IPS DF 6.9 (cell line): ENCODE results near the gene DHRS3.

Experiments
- DNase-seq: peaks from one replicate; pipeline ENCODE4 v3.0.0-alpha.2; 2013; ENCODE audit warnings: low read depth, low spot score
- H3K27ac ChIP-seq: one replicate; pipeline ENCODE4 v1.5.1; 2013; ENCODE audit warnings: low read length, control low read depth
- H3K27me3 ChIP-seq: 2 replicates; pipeline ENCODE4 v1.6.1; 2013; ENCODE audit warnings: mild to moderate bottlenecking, low read length; ENCODE audit not compliant: control insufficient read depth, insufficient read depth
- H3K36me3 ChIP-seq: 2 replicates; pipeline ENCODE4 v1.6.1; 2013; ENCODE audit warnings: low read length; ENCODE audit not compliant: control insufficient read depth, insufficient read depth
- H3K4me1 ChIP-seq: 2 replicates; pipeline ENCODE4 v1.6.1; 2013; ENCODE audit warnings: low read length; ENCODE audit not compliant: control insufficient read depth, insufficient read depth
- H3K4me3 ChIP-seq: 2 replicates; pipeline ENCODE4 v1.5.1; 2013; ENCODE audit warnings: mild to moderate bottlenecking, low read length
- H3K9me3 ChIP-seq: 2 replicates; pipeline ENCODE4 v1.6.1; 2013; ENCODE audit warnings: low read length, inconsistent platforms; ENCODE audit not compliant: control insufficient read depth, insufficient read depth
- WGBS: extraction: QIAGEN DNeasy Blood & Tissue Kit; methylation state at CpG from one replicate; pipeline ENCODE4 v1.1.7; 2013; ENCODE audit warnings: mixed read lengths, missing lambda C conversion rate; ENCODE audit not compliant: insufficient read length, insufficient coverage; 5-methylcytosine and 5-hydroxymethylcytosine counted together

Gene DHRS3

GRCh38 chr1:12585951-12586942 lies 31.8 kb downstream of the DHRS3 start:
- no peaks in the 10 kb centered on the region for H3K4me1 ChIP-seq
- H3K27ac ChIP-seq, result no peak overlapping the region
- no peak for DNase-seq
- no peaks in the 10 kb centered on the region for H3K36me3 ChIP-seq
- no peak overlapping the region for H3K4me3 ChIP-seq
- H3K27me3 ChIP-seq, result no peaks in the 10 kb centered on the region
- H3K9me3 ChIP-seq, result no peaks in the 10 kb centered on the region
- WGBS, result no CpG with 5 or more reads among the region's 19 CpGs

DNA sequence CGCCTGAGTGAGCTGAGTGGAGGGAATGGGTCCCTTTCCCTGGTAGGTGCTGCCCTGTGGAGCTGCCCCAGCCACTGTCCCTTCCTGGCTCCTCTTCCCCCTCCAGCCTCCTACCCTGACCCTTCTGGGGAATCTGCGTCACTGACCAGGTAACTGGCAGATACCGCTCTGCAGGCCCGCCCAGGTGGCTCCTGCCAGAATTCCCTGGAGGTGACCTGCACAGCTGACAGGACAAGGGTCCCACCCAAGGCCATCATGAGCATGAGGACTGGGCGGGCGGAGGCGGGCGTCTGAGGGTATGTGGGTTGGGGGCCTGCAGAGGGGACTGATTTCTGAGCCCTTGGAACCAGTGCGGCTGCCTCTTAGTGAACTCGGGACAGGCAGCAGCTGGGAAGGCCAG lies 32.5 kb downstream of the DHRS3 start:
- no peak overlapping the region for H3K27ac ChIP-seq
- H3K27me3 ChIP-seq, result no peaks in the 10 kb centered on the region
- no peak overlapping the region for H3K4me3 ChIP-seq
- no peak for DNase-seq
- no peaks in the 10 kb centered on the region for H3K36me3 ChIP-seq
- no CpG with 5 or more reads among the region's 10 CpGs for WGBS
- H3K4me1 ChIP-seq, result no peaks in the 10 kb centered on the region
- H3K9me3 ChIP-seq, result no peaks in the 10 kb centered on the region

GRCh38 chr1:12584900-12585525 lies 33.0 kb downstream of the DHRS3 start:
- Histone ChIP-seq H3K27me3 (no peaks in the 10 kb centered on the region), H3K4me1 (no peaks in the 10 kb centered on the region), H3K27ac (no peak overlapping the region), H3K9me3 (no peaks in the 10 kb centered on the region), H3K36me3 (0 out of 2 replicates have a peak, but pooled peaks cover 5% of the 10 kb centered on the region), H3K4me3 (no peak overlapping the region)
- WGBS, result no CpG with 5 or more reads among the region's 6 CpGs
- no peak for DNase-seq

GRCh38 chr1:12583484-12583883 lies 34.5 kb downstream of the DHRS3 start:
- H3K36me3 ChIP-seq, result 0 out of 2 replicates have a peak, but pooled peaks cover 13% of the 10 kb centered on the region
- DNase-seq, result no peak
- no peaks in the 10 kb centered on the region for H3K4me1 ChIP-seq
- no peak overlapping the region for H3K27ac ChIP-seq
- no peaks in the 10 kb centered on the region for H3K9me3 ChIP-seq
- no peaks in the 10 kb centered on the region for H3K27me3 ChIP-seq
- no peak overlapping the region for H3K4me3 ChIP-seq

DNA sequence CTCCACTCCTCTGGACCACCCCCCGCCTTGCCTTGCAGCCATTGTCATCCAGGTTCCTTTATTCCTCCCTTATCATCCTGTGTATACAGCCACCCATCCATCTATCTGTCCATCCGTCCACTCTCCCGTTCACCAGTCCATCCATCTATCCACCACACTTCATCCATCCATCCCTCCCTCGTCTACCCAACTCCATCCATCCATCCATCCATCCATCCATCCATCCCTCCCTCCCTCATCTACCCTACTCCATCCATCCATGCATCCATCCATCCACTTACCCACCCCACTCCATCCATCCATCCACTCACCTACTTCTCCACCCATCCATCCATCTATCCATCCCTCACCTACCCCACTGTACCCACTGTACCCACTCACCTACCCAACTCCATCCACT lies 35.4 kb downstream of the DHRS3 start:
- Histone ChIP-seq H3K27ac (no peak overlapping the region), H3K27me3 (no peaks in the 10 kb centered on the region), H3K36me3 (0 out of 2 replicates have a peak, but pooled peaks cover 13% of the 10 kb centered on the region), H3K4me1 (no peaks in the 10 kb centered on the region), H3K9me3 (no peaks in the 10 kb centered on the region), H3K4me3 (no peak overlapping the region)
- 100% methylated on average over 2 of the region's 4 CpGs for WGBS
- DNase-seq, result no peak

GRCh38 chr1:12581179-12581578 lies 36.8 kb downstream of the DHRS3 start:
- Histone ChIP-seq H3K36me3 (0 out of 2 replicates have a peak, but pooled peaks cover 13% of the 10 kb centered on the region), H3K27me3 (no peaks in the 10 kb centered on the region), H3K4me1 (no peaks in the 10 kb centered on the region), H3K27ac (no peak overlapping the region), H3K9me3 (no peaks in the 10 kb centered on the region), H3K4me3 (no peak overlapping the region)
- no peak for DNase-seq
- WGBS, result no CpG with 5 or more reads among the region's 5 CpGs

DNA sequence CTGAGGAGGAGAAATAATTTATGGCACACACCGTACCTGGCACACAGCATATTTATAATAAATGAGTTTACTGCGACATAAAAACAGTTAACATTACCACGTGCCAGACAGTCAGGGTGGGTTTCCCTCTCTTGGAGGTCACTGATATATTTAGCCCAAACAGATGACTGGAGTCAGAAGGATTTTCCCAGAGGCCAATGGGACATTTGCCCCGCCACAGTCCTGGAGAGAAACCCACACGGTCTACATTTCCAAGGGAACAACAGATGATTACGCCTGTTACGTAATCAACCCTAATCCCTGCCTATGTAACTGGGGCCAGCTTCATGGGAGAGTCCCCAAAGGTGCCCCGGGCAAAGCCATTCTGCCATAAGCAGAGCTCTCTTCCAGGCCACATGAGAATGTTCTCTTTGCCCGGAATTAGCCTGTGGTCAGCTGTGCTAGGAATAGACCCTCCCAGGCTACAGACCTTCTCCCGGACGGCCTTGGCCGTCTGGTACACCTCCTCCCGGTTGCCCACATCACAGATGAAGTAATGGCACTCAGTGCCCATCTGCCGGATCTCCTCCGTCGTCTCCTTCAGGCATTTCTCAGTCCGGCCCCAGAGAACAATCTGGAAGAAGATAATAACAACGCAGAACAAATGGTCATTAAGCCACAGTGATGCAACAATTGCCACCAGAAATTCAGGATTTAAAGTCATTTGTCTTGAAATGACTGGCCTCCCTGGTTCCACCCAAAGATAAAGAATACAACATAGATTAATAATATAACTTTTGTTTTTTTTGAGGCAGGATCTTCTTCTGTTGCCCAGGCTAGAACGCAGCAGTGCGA lies 37.7 kb downstream of the DHRS3 start:
- H3K36me3 ChIP-seq, result 0 out of 2 replicates have a peak, but pooled peaks cover 13% of the 10 kb centered on the region
- no peak overlapping the region for H3K27ac ChIP-seq
- H3K4me3 ChIP-seq, result no peak overlapping the region
- no peaks in the 10 kb centered on the region for H3K4me1 ChIP-seq
- no peaks in the 10 kb centered on the region for H3K27me3 ChIP-seq
- DNase-seq, result no peak
- WGBS, result no CpG with 5 or more reads among the region's 20 CpGs
- no peaks in the 10 kb centered on the region for H3K9me3 ChIP-seq

DNA sequence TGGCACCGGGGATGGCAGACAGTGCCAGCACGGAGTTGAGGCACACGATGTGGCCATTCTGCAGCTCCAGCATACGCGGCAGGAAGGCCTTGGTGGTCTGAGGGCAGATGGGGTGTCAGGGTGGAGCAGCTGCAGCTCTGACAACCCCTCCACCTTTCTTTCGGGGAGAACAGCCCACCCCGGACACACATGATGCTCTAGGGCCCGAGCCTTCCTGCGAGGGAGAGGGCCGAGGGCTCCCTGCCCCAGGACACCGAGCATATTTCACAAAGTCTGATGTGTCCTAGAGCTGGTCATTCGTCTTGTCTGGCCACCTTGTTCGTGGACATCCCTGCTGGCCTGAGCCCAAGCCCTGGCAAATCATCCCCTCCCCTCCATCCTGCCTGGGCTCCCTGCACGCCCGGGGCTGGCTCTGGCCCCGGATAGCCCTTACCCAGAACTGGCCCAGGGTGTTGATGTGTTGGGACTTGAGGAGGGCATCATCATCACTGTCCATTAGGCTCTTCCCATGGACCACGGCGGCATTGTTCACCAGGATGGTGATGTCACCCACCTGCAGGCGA lies 39.1 kb downstream of the DHRS3 start:
- WGBS, result no CpG with 5 or more reads among the region's 19 CpGs
- Histone ChIP-seq H3K9me3 (no peaks in the 10 kb centered on the region), H3K4me1 (no peaks in the 10 kb centered on the region), H3K27ac (no peak overlapping the region), H3K36me3 (0 out of 2 replicates have a peak, but pooled peaks cover 17% of the 10 kb centered on the region), H3K27me3 (no peaks in the 10 kb centered on the region), H3K4me3 (no peak overlapping the region)
- DNase-seq, result no peak

GRCh38 chr1:12577020-12577419 lies 41.0 kb downstream of the DHRS3 start:
- Histone ChIP-seq H3K27me3 (no peaks in the 10 kb centered on the region), H3K4me3 (no peak overlapping the region), H3K36me3 (0 out of 2 replicates have a peak, but pooled peaks cover 17% of the 10 kb centered on the region), H3K9me3 (no peaks in the 10 kb centered on the region), H3K27ac (no peak overlapping the region), H3K4me1 (no peaks in the 10 kb centered on the region)
- no CpG with 5 or more reads among the region's 12 CpGs for WGBS
- DNase-seq, result no peak

DNA sequence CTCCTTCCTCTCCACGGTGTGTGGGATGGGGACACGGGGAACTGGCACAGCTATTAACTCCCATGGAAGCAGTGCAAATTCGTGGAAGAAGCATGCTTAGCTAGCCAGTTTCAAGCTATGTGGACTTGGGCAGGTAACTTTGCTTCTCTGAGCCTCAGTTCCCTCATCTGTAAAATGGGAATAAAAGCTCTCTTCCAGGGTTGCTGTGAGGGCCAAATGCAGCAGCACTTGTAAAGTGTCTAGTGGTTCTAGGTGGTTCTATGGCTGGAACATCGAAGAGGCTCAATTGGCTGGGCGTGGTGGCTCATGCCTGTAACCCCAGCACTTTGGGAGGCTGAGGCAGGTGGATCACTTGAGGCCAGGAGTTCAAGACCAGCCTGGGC lies 43.3 kb downstream of the DHRS3 start:
- H3K27me3 ChIP-seq, result no peaks in the 10 kb centered on the region
- H3K4me1 ChIP-seq, result no peaks in the 10 kb centered on the region
- H3K9me3 ChIP-seq, result no peaks in the 10 kb centered on the region
- no peak overlapping the region for H3K27ac ChIP-seq
- no CpG with 5 or more reads among the region's 5 CpGs for WGBS
- DNase-seq, result no peak
- no peak overlapping the region for H3K4me3 ChIP-seq
- H3K36me3 ChIP-seq, result 0 out of 2 replicates have a peak, but pooled peaks cover 15% of the 10 kb centered on the region
